Right lung (tissue), 10 donors: Measurements from ENCODE around the gene OR7D4. TPM values are rescaled to one million over a fixed set of nuclear protein-coding genes. Genes with fewer than 3 reads are reported as not detected.
A peak's percentile ranks its signal among the peaks of the same experiment; 100 is the strongest.
"Not testable (repeated sequence)": the region's sequence is repeated elsewhere in the genome, so short reads cannot be mapped to it uniquely, and the experiment has no call there.

Experiments
- DNase-seq, 2 donors: peaks; one replicate each; pipeline ENCODE4 v3.0.0-alpha.2; 2013
- long read RNA-seq, 8 donors: transcript quantifications; one replicate each; lab custom pipeline, GENCODE V29; 2026
- polyA plus RNA-seq, 5 donors: library from polyadenylated mRNA; unstranded; fragments of 120-200 nt; gene quantifications; one replicate each; pipeline versions ENCODE4 v1.2.1 to v1.2.3, GENCODE V29; 2013; ENCODE audit warnings: inconsistent platforms in 1 of 5, low replicate concordance in 1 of 5; ENCODE audit not compliant: insufficient read length in 5 of 5, insufficient read depth in 1 of 5

OR7D4 gene
- under 1 TPM; 0.04 to 0.10 (median 0.06) TPM for polyA plus RNA-seq
- long read RNA-seq, donor 1, result 0 reads
- long read RNA-seq, donor 2, result 0 reads
- long read RNA-seq, donor 3, result 0 reads
- long read RNA-seq, donor 4, result 0 reads
- long read RNA-seq, donor 5, result 0 reads
- long read RNA-seq, donor 6, result 0 reads
- long read RNA-seq, donor 7, result 0 reads
- long read RNA-seq, donor 8, result 0 reads

DNA sequence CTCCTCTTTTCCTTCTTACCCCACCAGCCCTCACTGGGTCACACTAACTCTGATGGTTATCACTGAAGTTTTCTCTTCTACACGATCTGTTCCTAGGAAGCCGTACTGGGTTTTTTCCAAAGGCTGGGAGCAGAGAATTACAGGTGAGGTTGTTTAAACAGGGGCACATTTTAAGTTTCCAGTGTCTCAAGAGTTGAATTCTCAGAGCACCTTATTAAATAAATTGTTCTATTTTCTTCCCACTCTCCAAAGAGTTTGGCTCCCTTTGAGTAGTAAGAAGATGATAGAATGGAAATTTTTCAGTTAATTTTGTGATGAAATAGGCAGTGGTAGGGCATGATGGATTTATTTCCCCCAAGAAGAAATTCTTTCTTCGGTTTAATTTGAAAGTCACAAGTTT lies at the start of gene OR7D4:
Gene OR7D4 (minus strand): TSS at position 101 of the 400 bp plus-strand sequence. CDS start 4,752 bp downstream, outside the sequence.
- no peak for DNase-seq

DNA sequence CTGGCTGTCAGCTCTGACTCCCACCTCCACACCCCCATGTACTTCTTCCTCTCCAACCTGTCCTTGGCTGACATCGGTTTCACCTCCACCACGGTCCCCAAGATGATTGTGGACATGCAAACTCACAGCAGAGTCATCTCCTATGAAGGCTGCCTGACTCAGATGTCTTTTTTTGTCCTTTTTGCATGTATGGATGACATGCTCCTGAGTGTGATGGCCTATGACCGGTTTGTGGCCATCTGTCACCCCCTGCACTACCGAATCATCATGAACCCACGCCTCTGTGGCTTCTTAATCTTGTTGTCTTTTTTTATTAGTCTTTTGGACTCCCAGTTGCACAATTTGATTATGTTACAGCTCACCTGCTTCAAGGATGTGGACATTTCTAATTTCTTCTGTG lies 31.8 kb upstream of the OR7D4 start:
- DNase-seq, result no peak

DNA sequence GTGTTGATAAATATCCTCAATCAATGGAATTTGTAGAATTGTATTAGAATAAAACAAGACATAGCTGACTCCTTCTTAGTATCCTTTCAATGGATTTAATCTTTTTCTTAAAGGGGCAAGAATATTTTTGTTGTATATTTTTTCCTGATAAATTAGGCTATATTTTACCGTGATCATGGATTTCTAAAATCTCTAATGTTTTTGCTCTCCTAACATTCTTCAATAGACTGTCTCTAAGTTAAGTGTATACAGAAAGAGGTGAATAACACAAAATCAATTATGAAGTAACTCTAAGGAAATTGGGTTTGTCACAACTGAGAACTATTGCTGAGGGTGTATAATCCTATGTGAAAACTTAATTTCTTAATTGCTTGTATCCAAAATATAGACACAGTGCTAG lies 31.2 kb upstream of the OR7D4 start, which contains the start of gene OR7E24:
Gene OR7E24 (plus strand): TSS at position 301 of the 400 bp plus-strand sequence. CDS start 114 bp downstream, outside the sequence.
- no peak for DNase-seq

DNA sequence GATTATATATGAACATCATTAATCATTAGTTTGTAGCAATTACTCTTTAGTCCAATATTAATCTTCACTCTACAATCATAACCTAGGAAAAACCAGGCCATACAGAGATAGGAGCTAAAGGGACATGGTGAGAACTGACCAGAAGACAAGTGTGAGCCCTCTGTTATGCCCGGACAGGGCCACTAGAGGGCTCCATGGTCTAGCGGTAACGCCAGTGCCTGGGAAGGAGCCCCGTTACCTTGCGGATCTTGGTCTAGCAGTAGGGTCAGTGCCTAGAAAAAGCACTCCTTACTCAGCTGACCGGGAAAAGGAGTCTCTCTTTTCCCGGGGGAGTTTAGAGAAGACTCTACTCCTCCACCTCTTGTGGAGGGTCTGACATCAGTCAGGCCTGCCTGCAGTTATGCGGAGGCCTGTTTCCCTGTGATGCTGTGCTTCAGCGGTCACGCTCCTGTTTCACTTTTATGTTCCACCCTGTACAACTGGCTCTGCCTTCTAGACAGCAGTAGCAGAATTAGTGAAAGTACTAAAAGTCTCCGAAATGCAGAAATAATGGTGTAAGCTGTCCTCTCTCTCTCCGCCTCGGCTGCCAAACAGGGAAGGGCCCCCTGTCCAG lies 13.8 kb downstream of the OR7D4 start:
- DNase-seq, result peak; percentile 47 to 53

GRCh38 chr19:9198044-9198443 lies 21.3 kb downstream of the OR7D4 start:
- DNase-seq, result not testable (repeated sequence)

- DNase-seq, result no peak
Observed at GRCh38 chr19:9189535-9189934, 29.9 kb downstream of the OR7D4 start.

- DNase-seq, result no peak
Observed at GRCh38 chr19:9187191-9187590, 32.2 kb downstream of the OR7D4 start.

GRCh38 chr19:9183000-9183399 lies 36.4 kb downstream of the OR7D4 start:
- no peak for DNase-seq

GRCh38 chr19:9178901-9179300 lies 40.5 kb downstream of the OR7D4 start, which contains the start of gene OR7D2:
Gene OR7D2 (plus strand): TSS chr19:9178979. CDS start chr19:9185782, 6,803 bp downstream.
- DNase-seq, result no peak

GRCh38 chr19:9175326-9175725 lies 44.1 kb downstream of the OR7D4 start:
- no peak for DNase-seq

GRCh38 chr19:9171393-9171991 lies 47.9 kb downstream of the OR7D4 start:
- DNase-seq, result no peak

- no peak for DNase-seq
Observed at GRCh38 chr19:9166846-9167245, 52.5 kb downstream of the OR7D4 start.

GRCh38 chr19:9165261-9165660 lies 54.1 kb downstream of the OR7D4 start:
- no peak for DNase-seq

- DNase-seq, result no peak
Observed at GRCh38 chr19:9161427-9161826, 58.0 kb downstream of the OR7D4 start.

Other genes starting within 250 kb of the OR7D4 start
- under 1 TPM in 3 of 5 donors, not detected in 2; under 0.01 to 0.09 (median 0.01) TPM for gene MUC16, start 209.2 kb downstream of the OR7D4 start, polyA plus RNA-seq
- gene OR1M1, start 132.5 kb downstream of the OR7D4 start, polyA plus RNA-seq, result under 1 TPM in 2 of 5 donors, not detected in 3; 0.04 to 0.12 TPM
- under 1 TPM in 4 of 5 donors, not detected in 1; 0.04 to 0.08 (median 0.05) TPM for gene OR7G2, start 112.1 kb downstream of the OR7D4 start, polyA plus RNA-seq
- not detected for gene OR7G1, start 103.8 kb downstream of the OR7D4 start, polyA plus RNA-seq
- gene OR7G3, start 92.6 kb downstream of the OR7D4 start, polyA plus RNA-seq, result not detected
- 10 to 100 TPM; 26.6 to 32.8 (median 32.0) TPM for gene ZNF317, start 79.2 kb downstream of the OR7D4 start, polyA plus RNA-seq
- 1 to 10 TPM in 1 of 5 donors, under 1 TPM in 4; 0.05 to 2.0 (median 0.12) TPM for gene OR7D2, start 40.6 kb downstream of the OR7D4 start, polyA plus RNA-seq
- not detected for gene OR7E24, start 31.3 kb upstream of the OR7D4 start, polyA plus RNA-seq
- 1 to 10 TPM; 4.0 to 8.5 (median 7.1) TPM for gene ZNF699, start 90.2 kb upstream of the OR7D4 start, polyA plus RNA-seq
- gene ZNF559, start 104.6 kb upstream of the OR7D4 start, polyA plus RNA-seq, result 10 to 100 TPM; 61.9 to 87.0 (median 72.3) TPM
- gene ZNF177, start 143.4 kb upstream of the OR7D4 start, polyA plus RNA-seq, result 10 to 100 TPM; 11.8 to 18.4 (median 15.6) TPM
- gene ZNF266, start 216.0 kb upstream of the OR7D4 start, polyA plus RNA-seq, result 10 to 100 TPM; 34.4 to 94.5 (median 44.7) TPM